Activated CD4-positive, alpha-beta memory T cell treated with anti-CD3 and anti-CD28 coated beads, Interleukin-2, amount 10 ng/mL, durations not matched to agents 7 days and 5 days (primary cell): Measurements from ENCODE around the gene IFRD2. TPM values are rescaled to one million over a fixed set of nuclear protein-coding genes. Genes with fewer than 3 reads are reported as not detected.

Experiments used
- CTCF ChIA-PET: fragments of 350-600 bp; sonication (Branson Sonifier 250); formaldehyde crosslinking; loops from one replicate; lab custom pipeline; 2021; ENCODE audit warnings: antibody characterized with exemption, inconsistent platforms; lab: Charles Lee
- POLR2A ChIA-PET: fragments of 350-600 bp; sonication (Branson Sonifier 250); formaldehyde crosslinking; loops from one replicate; lab custom pipeline; 2021; ENCODE audit warnings: antibody characterized with exemption; lab: Charles Lee
- DNase-seq: peaks from one replicate; pipeline ENCODE4 v3.0.0-alpha.2; 2020
- H3K27ac Mint-ChIP-seq: one replicate; pipeline ENCODE4 v1.8.0; 2021; ENCODE audit warnings: mild to moderate bottlenecking, mixed read lengths
- H3K27me3 Mint-ChIP-seq: one replicate; pipeline ENCODE4 v1.8.0; 2021; ENCODE audit warnings: mixed read lengths
- H3K36me3 Mint-ChIP-seq: one replicate; pipeline ENCODE4 v1.8.0; 2021; ENCODE audit warnings: low read depth, mixed read lengths
- H3K4me1 Mint-ChIP-seq: one replicate; pipeline ENCODE4 v1.8.0; 2021; ENCODE audit warnings: mixed read lengths
- H3K4me3 Mint-ChIP-seq: one replicate; pipeline ENCODE4 v1.8.0; 2021; ENCODE audit warnings: mild to moderate bottlenecking, mixed read lengths
- H3K9me3 Mint-ChIP-seq: one replicate; pipeline ENCODE4 v1.8.0; 2021; ENCODE audit warnings: mixed read lengths
- total RNA-seq, 2 experiments: library from RNA; stranded (reverse); gene quantifications; one replicate each; pipeline ENCODE4 v1.2.3, GENCODE V29; 2021

Gene IFRD2
- total RNA-seq, 2 experiments from 2014 or later = 40.6 to 45.0 TPM

DNA sequence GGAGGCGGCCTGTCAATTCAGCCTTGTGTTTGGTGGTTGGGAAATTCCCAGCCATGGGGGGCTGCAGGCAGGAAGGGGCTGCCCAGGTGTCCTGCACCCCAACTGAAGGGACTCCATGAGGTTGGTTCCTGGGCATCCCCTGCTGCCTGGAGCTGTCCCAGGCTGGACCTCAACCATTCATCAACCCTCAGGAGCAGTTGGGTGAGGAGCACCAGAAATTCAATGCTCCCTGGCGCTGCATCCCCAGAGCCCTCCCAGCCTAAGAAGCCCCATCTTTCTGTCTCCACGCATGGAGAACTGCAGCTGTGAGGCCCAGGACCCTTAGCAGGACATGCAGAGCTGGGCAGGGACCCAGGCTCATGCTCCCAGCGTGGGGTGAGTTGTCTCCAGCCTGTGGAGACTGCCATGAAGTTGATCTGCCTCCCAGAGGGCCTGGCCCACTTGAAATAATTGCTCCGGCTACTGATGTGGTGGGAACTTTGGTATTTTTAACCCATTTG is 31.2 kb downstream of the IFRD2 start:
- no peak for DNase-seq
- no peak overlapping the region for H3K27ac Mint-ChIP-seq
- H3K27me3 Mint-ChIP-seq = peaks cover 3% of the 10 kb centered on the region
- H3K36me3 Mint-ChIP-seq = peaks cover 39% of the 10 kb centered on the region
- POLR2A ChIA-PET = interaction anchor here (0.8 to 1.8 kb wide), 3 partner anchors 14 to 45 kb away, joined by 3 to 10 read pairs (median 3); no protein-coding TSS in a partner anchor
- H3K4me1 Mint-ChIP-seq = peaks cover 12% of the 10 kb centered on the region
- CTCF ChIA-PET = interaction anchor here (1.3 to 1.5 kb wide), 3 partner anchors 10 to 63 kb away, joined by 4 to 8 read pairs (median 5); no protein-coding TSS in a partner anchor
- no peak overlapping the region for H3K4me3 Mint-ChIP-seq
- no peaks in the 10 kb centered on the region for H3K9me3 Mint-ChIP-seq

DNA sequence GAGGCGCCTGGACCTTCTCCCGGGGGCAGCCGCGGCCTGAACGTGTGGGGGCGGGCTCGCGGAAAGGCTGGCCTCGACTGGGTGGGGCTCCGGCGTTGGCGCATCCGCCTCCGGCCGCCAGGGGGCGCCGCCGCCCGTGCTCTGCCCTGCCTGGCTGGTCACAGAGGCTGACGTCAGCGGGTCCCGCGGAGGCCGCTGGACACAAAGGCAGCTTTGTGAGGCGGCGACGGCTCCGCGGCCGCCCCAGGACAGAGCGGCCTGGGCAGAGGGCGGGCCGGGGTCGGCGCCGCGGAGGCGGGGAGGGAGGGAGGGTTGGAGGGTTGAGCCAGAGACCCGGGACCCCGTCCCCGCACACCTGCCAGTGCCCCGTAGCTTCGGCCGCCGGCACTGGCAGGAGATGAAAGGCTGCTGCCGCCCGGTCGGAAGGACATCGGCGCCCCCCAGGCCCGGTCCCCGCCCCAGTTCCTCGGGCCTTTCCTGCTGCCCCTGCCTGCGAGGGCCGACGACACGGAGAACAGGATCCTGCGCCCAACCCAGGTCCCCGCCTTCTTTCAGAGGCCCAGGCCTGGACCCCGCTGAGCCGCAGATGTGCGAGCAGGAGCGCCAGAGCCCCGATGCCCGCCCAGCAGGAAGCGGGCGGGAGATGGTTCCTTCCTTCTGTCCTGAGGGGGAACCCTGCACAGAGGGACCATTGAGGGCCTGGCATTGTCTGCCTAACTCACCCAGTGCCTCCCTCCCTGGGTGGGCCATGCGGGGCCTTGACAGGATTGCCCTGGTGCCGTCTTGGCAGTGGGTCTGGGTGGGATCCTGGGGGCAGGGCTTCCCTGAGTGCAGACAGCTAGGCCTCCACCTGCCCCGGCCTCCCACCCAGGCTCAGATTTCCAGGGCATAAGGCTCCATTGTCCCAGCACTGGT is 31.9 kb downstream of the IFRD2 start:
- peaks cover 41% of the 10 kb centered on the region for H3K36me3 Mint-ChIP-seq
- no peaks in the 10 kb centered on the region for H3K27me3 Mint-ChIP-seq
- POLR2A ChIA-PET = interaction anchor here (1.2 to 1.8 kb wide), 3 partner anchors 13 to 77 kb away, joined by 3 to 10 read pairs (median 4); no protein-coding TSS in a partner anchor
- CTCF ChIA-PET = interaction anchor here (0.5 to 3.5 kb wide), 8 partner anchors 9 to 1859 kb away, joined by 3 to 29 read pairs (median 4); partner anchors contain the start of gene GNAI2
- no peak overlapping the region for H3K27ac Mint-ChIP-seq
- DNase-seq = peak; percentile 87
- H3K4me3 Mint-ChIP-seq = peak overlapping the region; percentile 60
- H3K9me3 Mint-ChIP-seq = no peaks in the 10 kb centered on the region
- peaks cover 12% of the 10 kb centered on the region for H3K4me1 Mint-ChIP-seq

- Mint-ChIP-seq H3K36me3 (peaks cover 47% of the 10 kb centered on the region), H3K4me3 (peak overlapping the region; percentile 60), H3K27me3 (no peaks in the 10 kb centered on the region), H3K9me3 (no peaks in the 10 kb centered on the region), H3K4me1 (peaks cover 17% of the 10 kb centered on the region), H3K27ac (peak overlapping the region; percentile 71)
- ChIA-PET POLR2A (interaction anchor here (1.2 to 5.3 kb wide), 4 partner anchors 12 to 78 kb away, joined by 3 to 20 read pairs (median 7); no protein-coding TSS in a partner anchor), CTCF (interaction anchor here (0.7 to 3.5 kb wide), 10 partner anchors 8 to 67 kb away, joined by 3 to 29 read pairs (median 3); partner anchors contain the start of gene GNAI2)
- DNase-seq = no peak
Observed at GRCh38 chr3:50259432-50260026, 32.7 kb downstream of the IFRD2 start.

GRCh38 chr3:50258979-50259378 is 33.2 kb downstream of the IFRD2 start:
- H3K4me3 Mint-ChIP-seq = no peak overlapping the region

GRCh38 chr3:50258029-50258680 is 34.1 kb downstream of the IFRD2 start:
- CTCF ChIA-PET = interaction anchor here (0.6 to 3.5 kb wide), 12 partner anchors 11 to 550 kb away, joined by 3 to 29 read pairs (median 3); no protein-coding TSS in a partner anchor
- POLR2A ChIA-PET = interaction anchor here (2.5 to 5.3 kb wide), 2 partner anchors 11 to 30 kb away, joined by 12 to 20 read pairs; no protein-coding TSS in a partner anchor
- Mint-ChIP-seq H3K27ac (no peak overlapping the region), H3K27me3 (no peaks in the 10 kb centered on the region), H3K4me3 (no peak overlapping the region), H3K36me3 (peaks cover 59% of the 10 kb centered on the region), H3K9me3 (no peaks in the 10 kb centered on the region), H3K4me1 (peaks cover 31% of the 10 kb centered on the region)
- DNase-seq = no peak

More at GRCh38 chr3:50258979-50259378, 33.2 kb downstream of the IFRD2 start:
- H3K36me3 Mint-ChIP-seq = peaks cover 51% of the 10 kb centered on the region
- POLR2A ChIA-PET = interaction anchor here (1.4 to 5.3 kb wide), 3 partner anchors 12 to 78 kb away, joined by 3 to 20 read pairs (median 12); no protein-coding TSS in a partner anchor
- DNase-seq = no peak
- peak overlapping the region; percentile 45 for H3K27ac Mint-ChIP-seq
- CTCF ChIA-PET = interaction anchor here (0.6 to 3.5 kb wide), 10 partner anchors 12 to 551 kb away, joined by 3 to 29 read pairs (median 3); partner anchors contain the start of gene GNAI2
- no peaks in the 10 kb centered on the region for H3K9me3 Mint-ChIP-seq
- H3K27me3 Mint-ChIP-seq = no peaks in the 10 kb centered on the region
- H3K4me1 Mint-ChIP-seq = peaks cover 22% of the 10 kb centered on the region

DNA sequence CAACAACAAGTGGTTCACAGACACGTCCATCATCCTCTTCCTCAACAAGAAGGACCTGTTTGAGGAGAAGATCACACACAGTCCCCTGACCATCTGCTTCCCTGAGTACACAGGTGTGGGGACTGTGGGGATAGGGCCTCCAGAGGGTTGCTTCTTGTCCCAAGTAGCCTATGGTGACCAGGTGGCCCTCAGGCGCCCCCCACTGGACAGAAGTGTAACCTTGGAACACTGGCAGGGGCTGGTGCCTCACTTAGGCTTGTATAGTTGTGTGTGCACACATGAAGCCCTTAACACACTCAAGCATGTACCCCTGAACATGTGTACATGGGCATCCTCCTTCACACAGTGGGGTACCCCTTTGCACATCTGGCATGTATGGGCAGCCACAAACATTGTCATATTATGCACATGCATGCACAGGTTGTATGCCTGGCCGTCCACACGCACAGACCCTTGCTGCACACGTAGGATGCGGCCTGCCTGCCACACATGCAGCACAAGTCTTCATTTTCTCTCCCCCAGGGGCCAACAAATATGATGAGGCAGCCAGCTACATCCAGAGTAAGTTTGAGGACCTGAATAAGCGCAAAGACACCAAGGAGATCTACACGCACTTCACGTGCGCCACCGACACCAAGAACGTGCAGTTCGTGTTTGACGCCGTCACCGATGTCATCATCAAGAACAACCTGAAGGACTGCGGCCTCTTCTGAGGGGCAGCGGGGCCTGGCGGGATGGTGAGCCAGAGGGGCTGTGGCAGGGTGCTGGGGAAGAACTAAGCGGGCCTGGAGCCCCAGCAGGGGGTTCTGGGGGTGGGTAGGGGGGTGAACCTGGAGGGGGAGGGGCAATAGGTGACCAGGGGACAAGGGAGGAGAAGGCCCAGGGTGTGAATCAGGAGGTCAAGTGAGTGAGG is 35.0 kb downstream of the IFRD2 start:
- Mint-ChIP-seq H3K27ac (peak overlapping the region; percentile 5), H3K36me3 (peaks cover 60% of the 10 kb centered on the region), H3K27me3 (no peaks in the 10 kb centered on the region), H3K9me3 (no peaks in the 10 kb centered on the region), H3K4me1 (peaks cover 31% of the 10 kb centered on the region), H3K4me3 (no peak overlapping the region)
- ChIA-PET POLR2A (interaction anchor here (2.5 to 5.3 kb wide), 2 partner anchors 10 to 29 kb away, joined by 12 to 20 read pairs; no protein-coding TSS in a partner anchor), CTCF (interaction anchor here (1.0 to 3.5 kb wide), 8 partner anchors 10 to 65 kb away, joined by 3 to 29 read pairs (median 3); partner anchors contain the start of gene GNAI2)
- DNase-seq = peak; percentile 43

- Mint-ChIP-seq H3K36me3 (peaks cover 70% of the 10 kb centered on the region), H3K9me3 (no peaks in the 10 kb centered on the region), H3K4me3 (no peak overlapping the region), H3K27me3 (no peaks in the 10 kb centered on the region), H3K4me1 (peaks cover 40% of the 10 kb centered on the region), H3K27ac (peak overlapping the region; percentile 68)
- ChIA-PET POLR2A (interaction anchor here (0.8 to 5.3 kb wide), 3 partner anchors 8 to 15 kb away, joined by 3 to 20 read pairs (median 4); no protein-coding TSS in a partner anchor), CTCF (interaction anchor here (1.0 to 2.0 kb wide), 4 partner anchors 8 to 61 kb away, joined by 3 to 14 read pairs (median 4); no protein-coding TSS in a partner anchor)
- DNase-seq = no peak
Observed at GRCh38 chr3:50255251-50255615, 37.0 kb downstream of the IFRD2 start.

GRCh38 chr3:50254577-50255250 is 37.5 kb downstream of the IFRD2 start:
- peaks cover 43% of the 10 kb centered on the region for H3K4me1 Mint-ChIP-seq
- ChIA-PET CTCF (interaction anchor here (1.0 to 2.0 kb wide), 3 partner anchors 8 to 60 kb away, joined by 3 to 14 read pairs (median 4); no protein-coding TSS in a partner anchor), POLR2A (interaction anchor here (1.0 to 5.3 kb wide), 2 partner anchors 8 to 15 kb away, joined by 3 to 20 read pairs; no protein-coding TSS in a partner anchor)
- H3K4me3 Mint-ChIP-seq = no peak overlapping the region
- no peaks in the 10 kb centered on the region for H3K27me3 Mint-ChIP-seq
- peaks cover 73% of the 10 kb centered on the region for H3K36me3 Mint-ChIP-seq
- peak; percentile 34 for DNase-seq
- H3K9me3 Mint-ChIP-seq = no peaks in the 10 kb centered on the region
- H3K27ac Mint-ChIP-seq = peak overlapping the region; percentile 68

GRCh38 chr3:50251220-50251619 is 41.0 kb downstream of the IFRD2 start:
- DNase-seq = no peak
- POLR2A ChIA-PET = interaction anchor here (0.8 to 6.7 kb wide), 3 partner anchors 8 to 15 kb away, joined by 3 to 87 read pairs (median 4); partner anchors contain the start of gene GNAI2
- no peaks in the 10 kb centered on the region for H3K27me3 Mint-ChIP-seq
- no peak overlapping the region for H3K4me3 Mint-ChIP-seq
- H3K27ac Mint-ChIP-seq = peak overlapping the region; percentile 52
- peaks cover 50% of the 10 kb centered on the region for H3K36me3 Mint-ChIP-seq
- CTCF ChIA-PET = interaction anchor here (0.7 to 1.5 kb wide), 3 partner anchors 9 to 48 kb away, joined by 3 to 8 read pairs (median 4); partner anchors contain the start of genes HYAL3 and NAA80
- H3K9me3 Mint-ChIP-seq = no peaks in the 10 kb centered on the region
- peaks cover 66% of the 10 kb centered on the region for H3K4me1 Mint-ChIP-seq

- Mint-ChIP-seq H3K36me3 (peaks cover 47% of the 10 kb centered on the region), H3K4me1 (peaks cover 73% of the 10 kb centered on the region), H3K27ac (no peak overlapping the region), H3K4me3 (no peak overlapping the region), H3K9me3 (no peaks in the 10 kb centered on the region), H3K27me3 (no peaks in the 10 kb centered on the region)
- CTCF ChIA-PET = interaction anchor here (1.4 to 1.5 kb wide), 2 partner anchors 10 to 24 kb away, joined by 4 to 8 read pairs; no protein-coding TSS in a partner anchor
- no peak for DNase-seq
- POLR2A ChIA-PET = interaction anchor here (0.7 to 6.7 kb wide), 4 partner anchors 7 to 21 kb away, joined by 3 to 87 read pairs (median 4); partner anchors contain the start of gene GNAI2
Observed at GRCh38 chr3:50250514-50250913, 41.7 kb downstream of the IFRD2 start.
